ENCODE measurements around the gene ILK. TPM values are rescaled to one million over a fixed set of nuclear protein-coding genes. Genes with fewer than 3 reads are reported as not detected.

The ILK gene
- total RNA-seq, 1 donor from 2014 or later, result 210 TPM

DNA sequence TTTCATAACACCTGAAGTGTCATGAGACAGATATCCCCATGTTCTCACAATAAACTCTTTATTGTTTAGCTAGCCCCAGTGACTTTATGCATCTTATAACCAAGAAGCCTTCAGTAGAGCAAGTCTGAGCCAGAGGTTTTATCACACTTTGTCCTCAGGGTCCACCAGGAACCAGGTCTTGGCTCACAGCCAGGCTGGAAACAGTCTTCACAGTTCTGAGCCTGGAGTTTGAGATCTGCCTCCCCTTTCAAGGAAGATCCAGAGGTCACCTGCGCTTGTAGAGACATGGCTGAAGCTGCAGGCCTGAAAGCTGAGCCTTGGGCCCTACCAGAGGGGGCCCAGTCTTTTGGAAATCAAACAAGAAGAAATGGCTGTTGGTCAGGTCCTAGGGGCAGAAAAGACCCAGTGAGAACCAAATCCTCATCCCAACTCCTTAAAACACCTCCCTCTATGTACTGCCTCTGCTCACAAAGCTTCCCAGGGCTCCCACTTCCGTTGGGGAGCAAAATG lies 3.6 kb upstream of the ILK start:
- DNase-seq (no peak), ATAC-seq (no peak)
- intact Hi-C loops (cut with micrococcal nuclease), result no loop called here

DNA sequence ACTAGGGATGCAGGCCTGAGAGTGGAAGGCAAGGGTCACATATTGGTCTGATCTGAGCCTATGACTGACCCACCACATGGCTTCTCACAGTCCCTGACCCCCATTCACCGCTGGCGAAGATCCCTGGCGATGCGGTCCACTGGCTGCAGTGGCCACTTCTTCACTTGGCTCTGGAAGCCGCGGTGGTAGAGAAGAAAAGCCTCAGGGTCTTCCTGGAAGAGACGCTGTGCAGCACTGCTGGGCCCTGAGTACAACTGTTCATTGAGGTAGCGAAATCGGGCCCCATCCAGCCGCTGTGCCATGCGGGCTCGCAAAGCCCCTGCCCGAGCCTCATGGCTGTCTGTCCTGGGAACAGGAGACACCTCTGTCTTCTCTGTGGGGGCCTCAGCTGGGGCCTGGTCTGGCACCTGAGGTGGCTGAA lies 2.5 kb upstream of the ILK start:
- no peak for ATAC-seq
- no peak for DNase-seq
- intact Hi-C loops (cut with micrococcal nuclease), result no loop called here

DNA sequence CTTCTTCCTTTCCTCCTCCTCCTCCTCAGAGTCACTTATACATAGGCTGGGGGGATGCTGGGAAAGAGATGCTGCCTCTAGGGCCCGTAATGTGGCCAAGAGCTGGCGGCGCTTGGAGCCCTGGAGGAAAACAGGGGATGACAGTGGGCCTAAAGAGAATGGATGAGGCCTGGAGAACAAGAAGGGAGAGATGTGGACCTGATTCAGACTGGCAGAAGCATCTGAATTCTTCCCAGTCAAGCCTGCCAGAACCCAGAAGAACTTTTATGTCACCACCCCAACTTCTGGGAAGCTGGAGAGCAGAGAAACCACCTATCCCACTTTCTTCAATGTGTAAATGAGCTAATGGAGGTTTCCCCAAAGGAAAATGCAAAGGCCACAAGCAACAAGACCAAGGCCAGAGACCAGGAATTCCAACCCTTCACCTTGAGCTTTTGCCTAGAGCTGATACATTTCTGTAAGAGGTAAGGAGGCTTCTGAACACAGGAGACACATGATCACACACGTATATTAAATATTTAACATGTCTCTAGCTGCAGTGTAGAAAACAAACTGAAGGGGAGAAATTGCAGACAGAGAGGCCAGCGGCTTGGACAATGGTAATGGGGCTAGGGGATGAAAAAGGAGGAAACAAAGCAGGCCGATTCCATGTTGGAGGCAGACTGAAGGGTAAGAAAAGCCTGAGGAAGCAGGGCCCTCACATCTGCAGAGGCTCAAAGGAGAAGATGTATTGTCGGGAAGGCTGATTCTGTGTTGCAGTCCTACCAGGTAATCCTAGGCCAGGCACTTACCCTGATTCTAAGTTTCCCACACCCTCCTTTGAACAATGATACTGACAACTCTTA lies 1.3 kb upstream of the ILK start:
- no peak for DNase-seq
- ATAC-seq, result no peak
- intact Hi-C loops (cut with micrococcal nuclease), result no loop called here

DNA sequence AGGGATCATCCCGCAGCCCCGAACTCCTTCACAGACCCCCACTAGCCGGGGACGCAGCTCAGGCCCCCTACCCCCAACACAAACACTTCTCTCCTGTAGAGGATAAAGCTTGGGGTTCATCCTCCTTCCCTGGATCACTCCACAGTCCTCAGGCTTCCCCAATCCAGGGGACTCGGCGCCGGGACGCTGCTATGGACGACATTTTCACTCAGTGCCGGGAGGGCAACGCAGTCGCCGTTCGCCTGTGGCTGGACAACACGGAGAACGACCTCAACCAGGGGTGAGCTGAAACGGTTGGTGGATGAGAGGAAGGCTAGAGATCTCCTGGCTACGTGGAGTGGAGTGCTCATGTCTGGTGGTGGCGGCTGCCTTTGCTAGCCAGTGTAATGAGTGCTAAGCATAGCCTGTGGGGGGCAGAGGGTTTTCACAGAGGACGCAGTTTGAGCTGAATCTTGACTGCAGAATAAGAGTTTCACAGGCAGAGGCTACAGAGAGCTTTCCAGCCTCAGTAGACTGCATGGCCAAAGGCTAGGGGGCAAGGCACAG lies 580 bp downstream of the ILK start:
- intact Hi-C loops (cut with micrococcal nuclease), result no loop called here
- DNase-seq (peak; percentile 57), ATAC-seq (peak; percentile 67)

DNA sequence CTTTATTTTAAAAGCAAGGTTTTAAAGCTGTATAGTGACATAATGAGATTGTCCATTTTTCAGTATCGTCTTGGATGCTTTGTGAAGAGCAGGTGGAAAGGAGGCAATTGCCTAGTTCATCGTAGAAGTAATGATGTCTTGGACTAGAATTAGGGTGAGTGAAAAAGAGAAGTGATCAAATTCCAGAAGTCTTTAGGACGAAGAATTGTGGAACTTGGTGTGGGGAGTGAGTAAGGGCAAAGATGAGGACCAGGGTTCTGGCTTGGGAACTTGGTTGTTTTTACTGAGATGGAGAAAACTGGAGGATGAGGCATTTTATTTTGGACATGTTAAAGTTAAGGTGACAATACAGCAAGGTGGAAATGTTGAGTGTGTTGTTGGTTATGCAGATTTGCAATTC lies 1.2 kb downstream of the ILK start:
- ATAC-seq (no peak), DNase-seq (no peak)
- intact Hi-C loops (cut with micrococcal nuclease), result no loop called here

DNA sequence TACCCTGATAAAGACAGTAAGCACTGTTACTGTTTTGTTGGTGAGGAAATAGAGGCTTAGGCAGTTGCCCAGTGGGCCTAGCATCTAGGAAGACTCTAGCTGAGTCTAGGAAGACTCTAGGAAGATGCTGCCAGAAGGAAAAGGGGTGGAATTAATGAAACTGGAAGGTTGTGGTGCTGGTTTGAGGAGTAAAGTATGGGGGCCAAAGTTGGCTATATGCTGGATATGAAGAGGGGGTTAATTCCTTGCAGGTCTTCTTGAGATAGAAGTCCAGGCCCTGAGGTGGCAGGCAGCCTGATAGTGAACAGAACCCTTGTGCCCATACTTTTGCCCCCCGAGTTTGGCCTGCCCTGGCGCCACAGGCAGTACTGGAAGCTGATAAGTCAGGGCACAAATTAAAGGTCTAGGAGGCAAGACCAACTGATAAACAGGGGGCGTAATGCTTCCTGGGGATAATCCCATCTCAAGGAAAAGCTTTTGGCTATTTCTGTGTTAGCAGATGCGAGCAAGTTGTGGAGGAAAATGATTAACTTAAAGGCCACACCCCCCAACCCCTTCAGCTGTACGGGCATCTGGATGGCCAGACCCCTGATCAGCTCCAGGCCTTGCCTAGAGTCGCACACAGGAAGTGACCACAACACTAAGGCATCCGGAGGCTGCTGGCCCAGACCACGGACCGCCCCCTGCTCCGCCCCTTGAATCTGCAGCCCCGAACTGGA lies 3.1 kb downstream of the ILK start:
- intact Hi-C loops (cut with micrococcal nuclease), result no loop called here
- DNase-seq, result peak; percentile 95
- ATAC-seq, result peak; percentile 73

DNA sequence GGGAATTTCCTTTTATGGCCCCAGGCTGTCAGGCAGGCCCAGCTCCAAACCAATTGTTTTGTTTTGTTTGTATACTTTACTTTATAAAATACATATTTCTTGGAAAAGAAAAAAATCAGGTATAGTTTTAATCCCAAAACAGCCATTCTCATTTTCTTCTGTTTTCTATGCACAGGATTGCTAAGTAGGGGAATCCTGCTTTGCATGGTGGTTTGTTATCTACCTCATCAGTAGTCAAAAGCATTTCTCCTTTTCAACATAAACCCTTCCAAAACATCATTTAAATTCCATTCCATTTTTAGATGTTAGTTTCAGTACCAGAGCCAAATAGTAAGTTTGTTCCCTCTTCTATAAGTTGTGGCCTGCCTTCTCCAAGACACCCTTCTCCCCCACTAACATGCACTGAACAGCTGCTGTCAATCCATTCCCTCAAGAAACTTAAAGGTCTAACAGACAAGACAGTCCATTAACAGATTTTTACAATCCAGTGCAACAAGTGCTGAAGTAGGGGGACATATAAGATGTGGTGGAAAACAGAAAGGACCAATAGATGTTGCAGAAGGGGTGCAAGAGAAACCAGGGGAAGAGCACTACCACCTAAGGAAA lies 3.7 kb downstream of the ILK start:
- intact Hi-C loops (cut with micrococcal nuclease), result no loop called here
- no peak for DNase-seq
- ATAC-seq, result no peak

DNA sequence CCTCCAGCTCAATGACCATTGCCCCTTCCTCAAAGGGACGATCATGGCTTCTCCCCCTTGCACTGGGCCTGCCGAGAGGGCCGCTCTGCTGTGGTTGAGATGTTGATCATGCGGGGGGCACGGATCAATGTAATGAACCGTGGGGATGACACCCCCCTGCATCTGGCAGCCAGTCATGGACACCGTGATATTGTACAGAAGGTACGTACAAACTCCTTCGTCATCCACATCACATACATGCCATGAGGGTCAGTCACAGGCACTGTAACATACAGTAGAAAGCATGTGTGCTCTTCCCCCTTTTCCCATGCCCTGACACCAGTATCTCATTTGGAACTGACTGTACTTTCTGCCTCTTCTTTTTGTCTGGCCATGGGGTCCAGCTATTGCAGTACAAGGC lies 4.4 kb downstream of the ILK start:
- DNase-seq (no peak), ATAC-seq (no peak)
- intact Hi-C loops (cut with micrococcal nuclease), result no loop called here

DNA sequence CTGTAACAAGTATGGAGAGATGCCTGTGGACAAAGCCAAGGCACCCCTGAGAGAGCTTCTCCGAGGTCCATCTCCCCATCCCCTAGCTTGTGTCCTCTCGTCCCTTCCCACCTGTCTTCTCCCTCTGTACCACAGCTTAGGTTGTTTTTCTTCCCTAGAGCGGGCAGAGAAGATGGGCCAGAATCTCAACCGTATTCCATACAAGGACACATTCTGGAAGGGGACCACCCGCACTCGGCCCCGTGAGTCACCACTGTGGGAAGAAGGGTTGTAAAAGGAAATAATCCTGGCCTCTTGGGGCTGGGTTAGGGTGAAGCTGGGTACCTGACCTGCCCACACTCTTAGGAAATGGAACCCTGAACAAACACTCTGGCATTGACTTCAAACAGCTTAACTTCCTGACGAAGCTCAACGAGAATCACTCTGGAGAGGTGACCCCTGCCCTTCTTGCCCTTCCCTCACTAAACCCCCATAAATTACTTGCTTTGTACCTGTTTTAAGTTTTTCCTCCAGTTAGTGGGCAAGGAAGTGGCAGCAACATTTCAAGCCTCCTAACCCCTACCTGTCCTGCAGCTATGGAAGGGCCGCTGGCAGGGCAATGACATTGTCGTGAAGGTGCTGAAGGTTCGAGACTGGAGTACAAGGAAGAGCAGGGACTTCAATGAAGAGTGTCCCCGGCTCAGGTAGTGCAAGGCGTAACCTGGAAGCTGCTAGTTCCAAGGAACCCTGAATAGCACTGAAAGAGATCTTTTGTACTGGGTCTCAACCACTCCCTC lies 5.3 kb downstream of the ILK start:
- DNase-seq (no peak), ATAC-seq (no peak)
- intact Hi-C loops (cut with micrococcal nuclease), result no loop called here

DNA sequence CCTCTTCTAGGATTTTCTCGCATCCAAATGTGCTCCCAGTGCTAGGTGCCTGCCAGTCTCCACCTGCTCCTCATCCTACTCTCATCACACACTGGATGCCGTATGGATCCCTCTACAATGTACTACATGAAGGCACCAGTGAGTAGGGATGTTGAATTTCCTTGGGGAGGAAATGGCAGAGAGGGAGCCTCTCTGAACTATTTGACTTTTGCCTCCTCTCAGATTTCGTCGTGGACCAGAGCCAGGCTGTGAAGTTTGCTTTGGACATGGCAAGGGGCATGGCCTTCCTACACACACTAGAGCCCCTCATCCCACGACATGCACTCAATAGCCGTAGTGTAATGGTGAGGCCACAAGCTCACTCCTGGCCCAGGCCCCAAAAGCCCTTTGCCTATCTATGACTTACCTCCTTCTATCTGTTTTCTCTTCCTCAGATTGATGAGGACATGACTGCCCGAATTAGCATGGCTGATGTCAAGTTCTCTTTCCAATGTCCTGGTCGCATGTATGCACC lies 6.0 kb downstream of the ILK start:
- no peak for DNase-seq
- no peak for ATAC-seq
- intact Hi-C loops (cut with micrococcal nuclease), result no loop called here

DNA sequence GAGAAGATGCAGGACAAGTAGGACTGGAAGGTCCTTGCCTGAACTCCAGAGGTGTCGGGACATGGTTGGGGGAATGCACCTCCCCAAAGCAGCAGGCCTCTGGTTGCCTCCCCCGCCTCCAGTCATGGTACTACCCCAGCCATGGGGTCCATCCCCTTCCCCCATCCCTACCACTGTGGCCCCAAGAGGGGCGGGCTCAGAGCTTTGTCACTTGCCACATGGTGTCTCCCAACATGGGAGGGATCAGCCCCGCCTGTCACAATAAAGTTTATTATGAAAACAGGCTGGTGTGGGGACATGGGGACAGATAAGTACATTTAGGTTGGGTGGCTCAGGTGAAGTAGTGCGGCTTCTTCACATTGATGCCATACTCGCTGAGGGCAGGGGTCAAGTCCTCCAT lies 7.0 kb downstream of the ILK start:
- ATAC-seq, result no peak
- DNase-seq, result no peak
- intact Hi-C loops (cut with micrococcal nuclease), result no loop called here

DNA sequence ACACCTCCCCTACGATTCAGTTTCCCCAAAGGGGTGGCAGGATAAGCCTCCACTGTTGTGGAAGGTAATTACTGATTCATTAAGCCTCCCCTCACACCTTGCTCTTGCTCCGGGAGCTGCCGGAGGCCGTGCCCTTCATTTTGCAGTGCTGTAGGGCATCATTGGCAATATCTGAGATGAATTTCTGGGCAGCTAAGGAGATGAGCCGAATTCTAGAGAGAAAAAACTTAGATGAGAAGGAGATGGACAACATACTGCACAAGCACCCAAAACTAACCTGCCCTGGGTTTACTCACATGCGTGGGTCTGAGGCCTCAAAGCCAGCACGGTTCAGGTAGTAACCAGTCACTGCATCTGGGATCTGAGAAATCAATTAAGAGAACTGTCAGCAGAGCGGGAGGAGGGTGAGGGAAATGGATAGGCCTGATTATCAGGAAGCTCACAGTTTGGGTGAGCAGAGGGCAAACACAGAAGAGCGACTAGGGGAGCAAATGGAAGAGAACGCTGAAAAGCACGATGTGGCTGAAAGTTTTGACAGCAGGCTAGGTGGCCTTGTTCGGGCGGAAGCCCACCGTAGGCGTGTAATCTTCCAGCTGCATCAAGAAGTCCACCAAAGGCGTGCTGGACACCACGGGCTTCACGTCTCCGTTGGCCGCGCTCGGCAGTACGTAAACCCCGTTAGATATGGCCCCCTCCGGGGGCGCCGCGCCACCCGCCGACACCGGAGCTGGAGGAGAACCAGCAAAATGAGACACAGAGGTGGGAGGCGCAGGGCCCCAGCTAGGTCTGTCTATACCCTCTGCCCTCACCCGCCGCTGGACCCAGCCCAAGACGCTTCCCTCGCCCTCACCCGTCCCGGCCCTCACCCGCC lies 7.8 kb downstream of the ILK start:
- DNase-seq, result peak; percentile 69
- intact Hi-C loops (cut with micrococcal nuclease), result no loop called here
- ATAC-seq, result no peak

DNA sequence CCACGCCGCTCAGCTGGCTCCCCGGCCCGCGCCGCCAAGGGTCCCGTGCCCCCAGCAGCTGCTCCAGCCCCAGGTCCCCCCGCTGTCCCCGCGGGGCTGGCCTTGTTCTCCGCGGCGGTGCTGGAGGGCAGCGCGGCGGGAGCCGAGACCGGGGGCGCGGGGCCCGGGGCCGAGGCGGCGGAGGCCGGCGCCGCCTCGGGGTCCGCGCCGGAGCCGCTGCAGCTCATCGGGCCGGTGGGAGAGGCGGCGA lies 8.3 kb downstream of the ILK start:
- ATAC-seq, result no peak
- DNase-seq, result no peak
- intact Hi-C loops (cut with micrococcal nuclease), result loop anchor here (2.0 kb wide), 1 partner anchor 71 kb away; the partner anchor contains the start of gene MRPL17

DNA sequence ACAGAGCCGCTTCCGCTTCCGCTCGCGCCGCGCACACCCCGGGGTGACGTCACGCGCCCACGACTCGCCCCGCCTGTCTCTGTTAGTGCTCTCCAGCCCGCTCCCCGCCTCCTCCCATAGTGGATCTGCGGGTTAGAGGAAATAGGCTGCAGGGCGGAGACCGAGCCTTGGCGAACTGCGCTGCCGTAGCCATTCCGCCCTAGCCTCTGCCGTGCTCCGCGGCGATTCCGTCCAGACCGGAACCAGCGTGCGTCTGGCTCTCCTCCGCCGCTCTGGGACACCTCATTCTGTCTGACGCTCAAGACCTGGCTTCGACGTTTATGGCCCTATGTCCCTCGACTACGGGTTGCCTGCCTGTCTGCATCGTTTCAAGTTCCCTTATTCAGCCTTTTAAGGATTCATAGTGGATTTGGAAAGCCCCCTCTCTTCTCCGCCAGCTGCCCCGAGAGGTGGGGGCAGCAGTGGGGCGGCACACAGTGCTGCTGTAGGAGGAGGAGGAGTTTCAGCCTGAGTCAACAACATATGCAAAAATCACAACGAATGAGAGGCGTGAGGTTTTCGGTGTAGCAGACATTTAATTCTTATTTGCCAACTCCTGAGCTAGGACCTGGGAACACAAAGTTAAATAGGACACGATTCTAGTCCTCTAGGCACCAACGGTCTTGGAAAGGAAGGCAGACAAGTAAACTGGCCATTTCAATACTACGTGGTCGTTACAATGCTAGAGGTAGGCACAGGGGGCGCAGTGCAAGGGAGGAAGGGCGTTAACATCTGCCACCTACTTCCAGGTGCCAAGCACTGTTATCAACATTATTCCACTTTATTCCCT lies 8.9 kb downstream of the ILK start, which contains the start of gene TAF10:
TAF10 (minus strand) TSS at position 4 of the 829 bp plus-strand sequence. CDS start 27 bp downstream, outside the sequence.
- DNase-seq (peak; percentile 99), ATAC-seq (peak; percentile 94)
- intact Hi-C loops (cut with micrococcal nuclease), result loop anchor here (2.0 kb wide), 1 partner anchor 70 kb away; the partner anchor contains the start of gene MRPL17

DNA sequence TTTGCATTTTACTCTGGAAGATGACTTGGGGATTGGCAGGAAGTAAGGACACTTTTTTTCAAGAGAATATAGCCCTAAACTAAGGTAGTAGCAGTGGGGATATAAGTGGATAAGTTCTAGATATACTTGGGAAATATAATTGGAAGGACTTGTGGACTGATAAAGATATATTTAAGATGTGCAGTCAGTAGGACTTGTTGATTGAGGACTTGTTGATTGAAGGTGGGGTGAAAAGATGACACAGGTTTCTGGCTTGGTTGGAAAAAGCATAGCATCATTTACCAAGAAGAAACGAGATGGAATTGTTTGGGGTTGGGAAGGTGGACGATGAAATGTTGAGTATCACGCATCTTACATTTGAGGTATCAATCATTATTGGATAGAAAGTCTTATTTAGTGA lies 9.9 kb downstream of the ILK start:
- intact Hi-C loops (cut with micrococcal nuclease), result loop anchor here (2.0 kb wide), 1 partner anchor 69 kb away; the partner anchor contains the start of gene MRPL17
- ATAC-seq, result no peak
- DNase-seq, result no peak

DNA sequence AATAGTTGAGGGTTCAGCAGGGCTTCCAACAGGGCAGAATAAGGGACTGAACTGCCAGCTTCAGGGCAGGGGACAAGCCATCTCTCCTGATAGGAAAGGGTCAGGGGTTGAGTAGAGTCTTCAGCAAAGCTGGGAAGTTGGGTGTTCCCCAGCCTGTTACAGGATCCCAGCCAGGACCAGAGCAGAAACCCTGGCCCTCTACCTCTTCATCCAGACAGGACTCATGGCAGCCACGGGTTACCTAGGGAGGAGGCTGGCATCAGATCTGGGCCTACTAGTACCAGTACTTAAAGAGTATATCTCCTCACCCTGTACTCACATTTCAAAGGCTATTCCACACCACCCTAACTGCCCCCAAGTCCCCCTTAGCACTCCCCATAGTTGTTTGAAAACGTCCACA lies 10.9 kb downstream of the ILK start:
- DNase-seq, result no peak
- ATAC-seq, result no peak
- intact Hi-C loops (cut with micrococcal nuclease), result no loop called here

DNA sequence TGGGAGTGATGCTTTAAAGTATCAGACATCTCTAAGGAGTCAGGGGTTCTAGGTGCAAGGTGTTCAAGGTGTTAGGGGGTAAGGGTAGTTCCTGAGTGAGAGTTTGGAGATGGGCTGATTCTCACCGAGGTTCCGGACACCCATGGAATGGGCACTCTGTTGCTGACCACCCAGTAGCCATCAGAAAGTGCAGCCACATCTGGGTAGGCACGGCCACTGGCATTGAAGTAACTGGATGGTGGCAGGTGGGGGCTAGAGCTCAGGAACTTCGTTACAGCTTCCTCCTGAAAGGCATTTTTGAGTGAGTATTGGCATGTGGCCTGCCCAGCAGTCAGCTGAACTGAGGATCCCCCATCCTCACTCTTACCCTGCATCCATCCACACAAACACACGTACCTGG lies 11.5 kb downstream of the ILK start:
- intact Hi-C loops (cut with micrococcal nuclease), result no loop called here
- DNase-seq, result no peak
- no peak for ATAC-seq

All from left ventricle myocardium superior (tissue), 1 donor.